ENCODE measurements around the gene ITPKB.

Gene ITPKB

DNA sequence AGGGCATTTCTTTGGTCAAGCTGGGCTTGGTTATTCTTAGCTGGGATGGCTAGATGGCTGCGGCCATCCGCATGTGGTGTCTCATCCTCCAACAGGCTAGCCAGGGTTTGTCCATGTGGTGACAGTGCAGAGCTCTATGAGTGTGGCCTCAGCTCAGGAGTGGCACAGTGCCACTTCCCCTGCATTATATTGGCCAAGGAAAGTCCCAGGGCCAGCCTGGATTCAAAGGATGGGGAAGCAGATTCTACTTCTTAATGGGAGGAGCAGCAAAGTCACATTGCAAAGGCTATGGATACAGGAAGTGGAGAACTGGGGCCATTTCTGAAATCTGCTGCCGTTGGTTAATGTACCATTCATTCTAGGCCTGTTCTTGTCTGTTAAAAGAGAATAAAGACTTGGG, 156.1 kb downstream of the ITPKB start:
- Histone ChIP-seq H3K36me3 (ENCODE audit: control insufficient read depth, insufficient read depth, low read length) (no peaks in the 10 kb centered on the region), H3K27me3 (replicated peaks; ENCODE audit: control insufficient read depth, insufficient read depth, low read length) (no peaks in the 10 kb centered on the region; the same call in none of the 2 replicates), H3K4me3 (replicated peaks; ENCODE audit: low read depth, low read length) (no peak overlapping the region)
- no peak for DNase-seq (ENCODE audit: extremely low read depth, insufficient read length)
- TF ChIP-seq, protein P1, sequence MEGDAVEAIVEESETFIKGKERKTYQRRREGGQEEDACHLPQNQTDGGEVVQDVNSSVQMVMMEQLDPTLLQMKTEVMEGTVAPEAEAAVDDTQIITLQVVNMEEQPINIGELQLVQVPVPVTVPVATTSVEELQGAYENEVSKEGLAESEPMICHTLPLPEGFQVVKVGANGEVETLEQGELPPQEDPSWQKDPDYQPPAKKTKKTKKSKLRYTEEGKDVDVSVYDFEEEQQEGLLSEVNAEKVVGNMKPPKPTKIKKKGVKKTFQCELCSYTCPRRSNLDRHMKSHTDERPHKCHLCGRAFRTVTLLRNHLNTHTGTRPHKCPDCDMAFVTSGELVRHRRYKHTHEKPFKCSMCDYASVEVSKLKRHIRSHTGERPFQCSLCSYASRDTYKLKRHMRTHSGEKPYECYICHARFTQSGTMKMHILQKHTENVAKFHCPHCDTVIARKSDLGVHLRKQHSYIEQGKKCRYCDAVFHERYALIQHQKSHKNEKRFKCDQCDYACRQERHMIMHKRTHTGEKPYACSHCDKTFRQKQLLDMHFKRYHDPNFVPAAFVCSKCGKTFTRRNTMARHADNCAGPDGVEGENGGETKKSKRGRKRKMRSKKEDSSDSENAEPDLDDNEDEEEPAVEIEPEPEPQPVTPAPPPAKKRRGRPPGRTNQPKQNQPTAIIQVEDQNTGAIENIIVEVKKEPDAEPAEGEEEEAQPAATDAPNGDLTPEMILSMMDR (IDR thresholded peaks at IDR 0.05; ENCODE audit: insufficient read depth, low read length, poor library complexity, severe bottlenecking) = no peak
